ENCODE measurements around the gene NKAIN1. TPM values are rescaled to one million over a fixed set of nuclear protein-coding genes. Genes with fewer than 3 reads are reported as not detected.

Gene NKAIN1
- polyA plus RNA-seq, 3 donors: not detected

DNA sequence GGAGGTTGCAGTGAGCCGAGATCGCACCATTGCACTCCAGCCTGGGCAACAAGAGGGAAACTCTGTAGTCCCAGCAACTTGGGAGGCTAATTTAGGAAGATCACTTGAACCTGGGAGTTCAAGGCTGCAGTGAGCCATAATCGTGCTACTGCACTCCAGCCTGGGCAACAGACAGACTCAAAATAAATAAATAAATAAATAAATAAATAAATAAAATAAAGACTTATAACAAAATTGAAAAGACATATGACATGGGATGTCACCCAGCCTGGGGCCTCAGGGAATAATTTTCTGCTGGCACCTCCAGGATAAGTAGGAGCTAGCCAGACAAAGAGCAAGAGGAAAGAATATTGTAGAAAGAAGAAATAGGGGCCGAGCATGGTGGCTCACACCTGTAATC, 96.2 kb downstream of the NKAIN1 start:
- WGBS (ENCODE audit: insufficient coverage): 94% methylated on average over 3 of the region's 4 CpGs
- Histone ChIP-seq H3K79me2 (ENCODE audit: insufficient read depth, low read length) (no peaks in the 10 kb centered on the region), H3K27me3 (ENCODE audit: control insufficient read depth in 2 of 2, insufficient read depth in 2 of 2, low read length in 2 of 2) (no peaks in the 10 kb centered on the region), H3K4me3 (replicated peaks in 1 of 3; ENCODE audit: low read depth in 2 of 3, low read length in 3 of 3) (no peak overlapping the region), H3K4me1 (ENCODE audit: control insufficient read depth in 1 of 2, insufficient read depth in 2 of 2, low read length in 2 of 2) (no peaks in the 10 kb centered on the region), H3K36me3 (replicated peaks in 1 of 2; ENCODE audit: control insufficient read depth in 1 of 2, insufficient read depth in 2 of 2, low read length in 2 of 2) (no peaks in the 10 kb centered on the region), H3K4me2 (replicated peaks; ENCODE audit: extremely low read depth, low read length, poor library complexity, severe bottlenecking) (no peak overlapping the region), H4K20me1 (ENCODE audit: insufficient read depth, low read length) (no peaks in the 10 kb centered on the region), H3K9ac (ENCODE audit: insufficient read depth, low read length, poor library complexity, severe bottlenecking) (no peak overlapping the region), H3K9me3 (replicated peaks in 1 of 2; ENCODE audit: control insufficient read depth in 1 of 2, insufficient read depth in 1 of 2, low read length in 2 of 2) (no peaks in the 10 kb centered on the region), H3K27ac (ENCODE audit: low read depth in 1 of 2, low read length in 2 of 2) (no peak overlapping the region), H2AFZ (ENCODE audit: insufficient read depth, low read depth, low read length, poor library complexity, severe bottlenecking) (no peak overlapping the region)
- DNase-seq: no peak
- H3K4me3 Mint-ChIP-seq: no peak overlapping the region
- H3K27ac Mint-ChIP-seq: no peak overlapping the region
- no peaks in the 10 kb centered on the region for H3K9me3 Mint-ChIP-seq
- intact Hi-C loops (cut with micrococcal nuclease): no loop called here
- no peaks in the 10 kb centered on the region for H3K4me1 Mint-ChIP-seq
- peaks cover 0 to 3% (median 2%) of the 10 kb centered on the region in 3 donors for H3K27me3 Mint-ChIP-seq (ENCODE audit: low read depth in 3 of 3)
- TF ChIP-seq, protein P1, sequence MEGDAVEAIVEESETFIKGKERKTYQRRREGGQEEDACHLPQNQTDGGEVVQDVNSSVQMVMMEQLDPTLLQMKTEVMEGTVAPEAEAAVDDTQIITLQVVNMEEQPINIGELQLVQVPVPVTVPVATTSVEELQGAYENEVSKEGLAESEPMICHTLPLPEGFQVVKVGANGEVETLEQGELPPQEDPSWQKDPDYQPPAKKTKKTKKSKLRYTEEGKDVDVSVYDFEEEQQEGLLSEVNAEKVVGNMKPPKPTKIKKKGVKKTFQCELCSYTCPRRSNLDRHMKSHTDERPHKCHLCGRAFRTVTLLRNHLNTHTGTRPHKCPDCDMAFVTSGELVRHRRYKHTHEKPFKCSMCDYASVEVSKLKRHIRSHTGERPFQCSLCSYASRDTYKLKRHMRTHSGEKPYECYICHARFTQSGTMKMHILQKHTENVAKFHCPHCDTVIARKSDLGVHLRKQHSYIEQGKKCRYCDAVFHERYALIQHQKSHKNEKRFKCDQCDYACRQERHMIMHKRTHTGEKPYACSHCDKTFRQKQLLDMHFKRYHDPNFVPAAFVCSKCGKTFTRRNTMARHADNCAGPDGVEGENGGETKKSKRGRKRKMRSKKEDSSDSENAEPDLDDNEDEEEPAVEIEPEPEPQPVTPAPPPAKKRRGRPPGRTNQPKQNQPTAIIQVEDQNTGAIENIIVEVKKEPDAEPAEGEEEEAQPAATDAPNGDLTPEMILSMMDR (IDR thresholded peaks at IDR 0.05): no peak
- no peaks in the 10 kb centered on the region for H3K36me3 Mint-ChIP-seq

DNA sequence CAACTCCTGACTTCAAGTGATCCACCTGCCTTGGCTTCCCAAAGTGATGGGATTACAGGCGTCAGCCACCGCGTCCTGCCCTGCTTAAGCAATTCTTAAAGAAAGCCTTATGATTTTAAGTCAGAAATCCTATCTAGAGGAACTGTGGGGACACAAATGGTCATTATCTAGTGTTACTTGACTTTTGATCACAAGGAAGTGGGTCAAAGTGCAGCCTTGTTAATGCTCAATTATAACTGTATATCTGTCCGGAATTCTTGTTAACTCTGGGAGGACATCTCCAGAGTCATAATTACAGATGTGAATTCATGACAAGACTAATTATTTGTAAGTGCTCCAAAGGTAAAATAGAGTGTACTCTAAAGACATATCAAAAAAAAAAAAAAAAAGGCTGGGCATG, 97.3 kb downstream of the NKAIN1 start:
- intact Hi-C loops (cut with micrococcal nuclease): no loop called here
- H3K79me2 ChIP-seq (ENCODE audit: insufficient read depth, low read length): no peaks in the 10 kb centered on the region
- no peak overlapping the region for H3K9ac ChIP-seq (ENCODE audit: insufficient read depth, low read length, poor library complexity, severe bottlenecking)
- TF ChIP-seq, protein P1 (IDR thresholded peaks at IDR 0.05): no peak
- no peaks in the 10 kb centered on the region for H3K4me1 Mint-ChIP-seq
- no peak overlapping the region for H3K4me2 ChIP-seq (replicated peaks; ENCODE audit: extremely low read depth, low read length, poor library complexity, severe bottlenecking)
- H3K4me3 ChIP-seq (replicated peaks in 1 of 3; ENCODE audit: low read depth in 2 of 3, low read length in 3 of 3): no peak overlapping the region
- no peaks in the 10 kb centered on the region for H3K4me1 ChIP-seq (ENCODE audit: control insufficient read depth in 1 of 2, insufficient read depth in 2 of 2, low read length in 2 of 2)
- no peaks in the 10 kb centered on the region for H4K20me1 ChIP-seq (ENCODE audit: insufficient read depth, low read length)
- no peaks in the 10 kb centered on the region for H3K36me3 ChIP-seq (replicated peaks in 1 of 2; ENCODE audit: control insufficient read depth in 1 of 2, insufficient read depth in 2 of 2, low read length in 2 of 2)
- no peak overlapping the region for H3K27ac ChIP-seq (ENCODE audit: low read depth in 1 of 2, low read length in 2 of 2)
- H3K27ac Mint-ChIP-seq: no peak overlapping the region
- H3K9me3 Mint-ChIP-seq: no peaks in the 10 kb centered on the region
- no peak for DNase-seq
- peaks cover 0 to 2% (median 2%) of the 10 kb centered on the region in 3 donors for H3K27me3 Mint-ChIP-seq (ENCODE audit: low read depth in 3 of 3)
- no peak overlapping the region for H3K4me3 Mint-ChIP-seq
- WGBS (ENCODE audit: insufficient coverage): 100% methylated on average over 1 of the region's 4 CpGs
- no peak overlapping the region for H2AFZ ChIP-seq (ENCODE audit: insufficient read depth, low read depth, low read length, poor library complexity, severe bottlenecking)
- no peaks in the 10 kb centered on the region for H3K36me3 Mint-ChIP-seq
- no peaks in the 10 kb centered on the region for H3K27me3 ChIP-seq (ENCODE audit: control insufficient read depth in 2 of 2, insufficient read depth in 2 of 2, low read length in 2 of 2)
- H3K9me3 ChIP-seq (replicated peaks in 1 of 2; ENCODE audit: control insufficient read depth in 1 of 2, insufficient read depth in 1 of 2, low read length in 2 of 2): no peaks in the 10 kb centered on the region

Measured in CD14-positive monocyte (primary cell).